Measurements from ENCODE around the gene NEDD9. TPM values are rescaled to one million over a fixed set of nuclear protein-coding genes. Genes with fewer than 3 reads are reported as not detected.

NEDD9 gene
- total RNA-seq, 1 experiment from 2014 or later = 10.6 TPM

- DNase-seq (ENCODE audit: low read depth) = no peak
Measured at GRCh38 chr6:11218538-11219399, 13.7 kb downstream of the NEDD9 start.

DNA sequence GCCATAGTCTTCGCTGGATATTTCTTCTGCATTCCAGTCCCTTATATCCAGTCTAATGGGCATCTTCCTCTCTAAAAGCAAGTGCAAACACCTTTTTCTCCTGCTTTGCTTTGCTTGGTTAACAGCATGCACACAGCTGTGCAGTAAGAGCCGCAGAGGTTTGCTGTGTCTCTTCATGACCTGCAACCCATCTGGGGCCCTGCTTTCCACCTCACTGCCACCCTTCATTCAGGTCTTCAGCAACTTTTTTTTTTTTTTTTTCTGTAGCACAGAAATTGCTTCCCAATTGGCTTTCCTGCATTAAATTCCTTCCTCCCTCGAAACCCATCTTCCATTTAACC is 14.4 kb downstream of the NEDD9 start:
- no peak for DNase-seq (ENCODE audit: low read depth)

- DNase-seq (ENCODE audit: low read depth) = no peak
Measured at GRCh38 chr6:11217360-11218101, 14.9 kb downstream of the NEDD9 start.

DNA sequence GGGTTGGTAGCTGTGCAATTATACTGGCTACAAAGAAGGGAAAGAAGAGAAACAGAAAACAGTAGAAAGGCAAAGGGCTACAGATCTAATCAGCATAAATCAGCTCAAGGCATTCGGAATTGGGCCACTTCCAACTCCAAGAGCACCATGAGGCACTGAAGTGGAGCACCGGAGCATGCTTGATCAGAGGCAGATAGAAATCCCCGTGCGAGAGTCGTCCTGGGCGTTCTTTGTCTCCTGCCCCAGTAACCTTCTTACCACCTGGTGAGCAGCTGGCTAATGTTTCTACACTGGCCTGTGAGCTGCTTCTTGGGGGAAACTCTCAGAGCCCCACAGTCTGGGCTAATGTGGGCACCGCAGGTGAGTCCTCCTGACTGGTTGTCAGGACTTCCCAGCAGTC is 16.7 kb downstream of the NEDD9 start:
- DNase-seq (ENCODE audit: low read depth) = no peak

GRCh38 chr6:11214901-11215300 is 17.6 kb downstream of the NEDD9 start:
- no peak for DNase-seq (ENCODE audit: low read depth)

GRCh38 chr6:11214084-11214833 is 18.2 kb downstream of the NEDD9 start:
- DNase-seq (ENCODE audit: low read depth) = no peak

GRCh38 chr6:11213422-11214021 is 18.9 kb downstream of the NEDD9 start:
- DNase-seq (ENCODE audit: low read depth) = no peak

- DNase-seq (ENCODE audit: low read depth) = peak; percentile 67
Measured at GRCh38 chr6:11212664-11213063, 19.8 kb downstream of the NEDD9 start.

DNA sequence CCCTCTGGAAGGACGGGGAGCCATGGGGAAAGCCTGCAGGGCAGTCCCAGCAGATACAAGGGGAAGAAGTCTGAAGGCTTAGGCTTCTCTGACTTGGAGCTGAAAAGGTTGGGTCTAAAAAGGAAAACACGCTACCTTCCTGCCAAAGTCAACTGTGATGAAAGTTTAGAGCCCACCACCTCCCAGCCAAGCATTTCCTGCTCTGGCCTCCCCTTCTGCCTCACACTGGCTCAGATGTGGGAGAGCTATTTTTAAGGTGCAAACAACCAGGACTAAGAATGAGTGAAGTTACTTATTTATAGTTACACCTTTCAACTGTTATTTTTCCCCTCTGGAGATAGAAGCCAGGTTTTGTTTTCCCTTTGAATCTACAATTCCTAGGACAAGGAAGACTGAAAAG is 21.2 kb downstream of the NEDD9 start:
- no peak for DNase-seq (ENCODE audit: low read depth)

DNA sequence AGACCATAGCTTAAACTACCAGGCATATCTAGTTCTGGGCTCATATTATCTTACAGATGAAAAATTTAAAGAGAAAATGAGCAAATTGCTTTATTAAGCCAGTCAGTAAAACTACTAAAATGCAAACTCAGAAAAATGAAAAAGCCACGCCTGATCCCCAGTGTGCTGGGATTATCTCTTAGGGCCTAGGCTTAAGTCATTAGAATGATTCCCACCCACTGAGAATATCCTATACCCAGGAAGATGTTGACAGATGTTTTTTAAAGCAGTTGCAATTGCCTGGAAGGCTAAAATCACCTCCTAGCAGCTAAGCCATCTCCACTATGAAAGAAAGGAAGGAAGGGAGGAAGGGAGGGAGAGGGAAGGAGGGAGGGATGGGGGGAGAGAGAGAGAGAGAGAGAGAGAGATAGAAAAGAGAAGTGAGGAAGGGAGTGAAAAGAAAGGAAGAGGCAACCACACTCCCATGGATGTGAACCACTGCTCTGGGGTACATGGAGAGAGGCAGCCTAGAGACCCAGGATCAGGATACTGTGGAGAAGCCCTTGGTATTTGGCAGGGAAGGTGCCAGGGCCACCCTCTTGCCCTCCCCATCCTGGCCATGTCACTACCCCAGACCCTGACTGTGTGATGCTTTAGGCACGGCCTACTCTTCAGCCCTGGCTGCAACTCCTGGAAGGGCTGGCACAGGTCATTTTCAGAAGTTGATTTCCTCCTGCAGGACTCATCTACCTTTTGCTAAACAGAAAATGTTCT is 21.9 kb downstream of the NEDD9 start:
- no peak for DNase-seq (ENCODE audit: low read depth)

- no peak for DNase-seq (ENCODE audit: low read depth)
Measured at GRCh38 chr6:11209906-11210305, 22.6 kb downstream of the NEDD9 start.

- no peak for DNase-seq (ENCODE audit: low read depth)
Measured at GRCh38 chr6:11209369-11209768, 23.1 kb downstream of the NEDD9 start.

- no peak for DNase-seq (ENCODE audit: low read depth)
Measured at GRCh38 chr6:11208854-11209253, 23.6 kb downstream of the NEDD9 start.

- no peak for DNase-seq (ENCODE audit: low read depth)
Measured at GRCh38 chr6:11208267-11208666, 24.2 kb downstream of the NEDD9 start.

DNA sequence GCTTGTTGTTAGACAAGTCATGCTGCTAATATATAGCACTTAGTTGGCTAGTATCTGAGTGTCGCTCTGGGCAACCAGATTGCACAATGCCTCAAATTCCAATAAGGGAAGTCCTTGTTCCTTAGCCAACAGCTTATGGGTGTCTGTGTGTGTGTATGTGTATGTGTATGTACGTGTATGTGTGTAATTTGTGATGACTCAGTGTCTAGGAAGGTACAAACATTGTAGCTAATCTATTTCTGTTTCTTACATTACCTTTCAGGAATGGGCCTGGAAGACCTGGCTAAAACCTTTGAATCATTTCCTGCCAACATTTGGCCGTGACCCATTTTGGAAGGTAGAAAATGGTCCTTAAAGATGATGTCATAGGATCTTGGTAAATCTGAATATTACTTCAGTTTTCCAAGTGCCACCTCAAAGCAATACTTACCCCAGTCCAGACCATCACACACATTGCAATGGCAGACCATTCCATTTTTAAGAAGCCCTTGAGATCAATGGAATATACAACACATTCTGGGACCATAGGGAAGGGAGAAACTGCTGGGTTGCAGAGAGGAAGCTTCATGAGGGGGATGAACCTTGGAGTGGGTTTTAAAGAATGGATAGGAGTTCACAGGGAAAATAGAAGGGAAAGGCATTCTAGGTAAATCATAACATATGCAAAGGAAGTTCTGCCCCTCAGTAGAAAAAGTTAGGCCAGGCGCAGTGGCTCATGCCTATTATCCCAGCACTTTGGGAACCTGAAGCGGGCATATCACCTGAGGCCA is 25.1 kb downstream of the NEDD9 start:
- DNase-seq (ENCODE audit: low read depth) = peak; percentile 86

DNA sequence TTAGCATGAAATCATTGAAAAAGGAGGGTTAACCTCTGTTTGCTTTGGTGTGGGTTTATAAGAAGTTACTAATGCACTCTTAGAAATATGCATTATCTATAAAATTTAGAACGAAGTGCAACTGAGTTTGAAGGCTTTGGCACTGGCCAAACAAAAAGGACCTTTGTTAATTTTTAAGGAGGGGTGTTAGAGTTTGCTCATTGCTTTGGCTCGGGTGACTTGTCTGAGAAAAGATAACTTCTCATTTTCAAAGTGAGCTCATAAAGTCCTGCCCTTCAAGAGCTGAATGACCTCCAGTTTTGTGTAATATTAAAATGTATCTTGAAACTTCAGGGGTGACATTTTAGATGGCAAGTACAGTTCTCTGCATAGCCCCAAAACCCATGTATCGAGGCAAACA is 25.9 kb downstream of the NEDD9 start:
- DNase-seq (ENCODE audit: low read depth) = no peak

- DNase-seq (ENCODE audit: low read depth) = no peak
Measured at GRCh38 chr6:11204794-11205366, 27.6 kb downstream of the NEDD9 start.

GRCh38 chr6:11204005-11204399 is 28.5 kb downstream of the NEDD9 start:
- DNase-seq (ENCODE audit: low read depth) = no peak

DNA sequence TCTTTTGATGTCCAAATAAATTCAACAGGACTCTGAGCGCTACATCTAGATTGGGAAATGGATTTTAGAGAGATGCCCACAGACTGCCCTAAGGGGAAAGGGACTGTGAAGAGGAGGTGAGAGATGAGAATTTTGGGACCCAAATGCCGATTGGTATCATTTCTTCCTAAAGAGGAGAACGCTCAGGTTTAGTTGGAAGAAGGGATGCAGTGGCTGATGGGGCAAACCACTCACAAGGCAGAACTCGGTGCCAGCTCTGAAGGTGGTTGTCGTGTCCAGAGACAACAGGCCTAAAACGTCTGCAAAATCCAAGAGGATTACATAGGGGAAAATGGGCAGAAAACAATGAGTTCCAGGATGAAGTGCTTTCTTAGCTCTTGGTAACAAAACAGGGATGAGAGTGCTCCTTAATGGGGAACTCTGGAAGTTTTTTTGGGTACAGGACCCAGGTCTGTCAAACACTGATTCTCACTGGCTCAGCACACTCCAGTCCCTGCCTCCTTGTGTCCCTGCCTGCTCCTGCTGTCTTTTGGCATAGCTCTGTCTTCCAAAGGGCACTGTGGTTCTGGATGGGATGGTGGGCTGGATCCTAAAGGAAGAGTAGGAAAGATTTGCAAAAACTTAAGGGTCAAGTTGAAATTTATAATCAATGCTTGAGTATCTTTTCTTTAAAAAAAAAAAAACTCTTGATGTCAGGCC is 29.0 kb downstream of the NEDD9 start:
- no peak for DNase-seq (ENCODE audit: low read depth)
